CD4-positive, alpha-beta T cell treated with Interleukin-6 at 100 ng/mL for 8 hours (primary cell): ENCODE data around the gene TRAPPC4.
A peak's percentile ranks its signal among the peaks of the same experiment; 100 is the strongest.

ENCODE experiments used
- DNase-seq: peaks from one replicate; pipeline ENCODE4 v3.0.0-alpha.2; 2020; ENCODE audit warnings: mixed read lengths, low spot score

The TRAPPC4 gene

GRCh38 chr11:119067371-119068222 is 49.0 kb downstream of the TRAPPC4 start, which contains the start of gene VPS11:
Gene VPS11, plus strand, starts transcription at chr11:119067818. Its CDS starts 6 bp downstream, at chr11:119067824.
- peak; percentile 98 for DNase-seq
